T-helper 1 cell (primary cell): ENCODE results near the gene FGF14.
"Not testable (repeated sequence)": the region's sequence is repeated elsewhere in the genome, so short reads cannot be mapped to it uniquely, and the experiment has no call there.

Experiments used
- DNase-seq, 5 donors: peaks; one replicate each; pipeline ENCODE4 v3.0.0-alpha.2; 2012 to 2020

Gene FGF14

GRCh38 chr13:101915331-101915730 lies 486.5 kb downstream of the FGF14 start:
- DNase-seq = no peak

- no peak for DNase-seq
Measured at GRCh38 chr13:101911752-101912151, 490.1 kb downstream of the FGF14 start.

- no peak for DNase-seq
Measured at GRCh38 chr13:101903890-101904289, 498.0 kb downstream of the FGF14 start.

GRCh38 chr13:101898676-101899075 lies 503.2 kb downstream of the FGF14 start:
- no peak for DNase-seq

GRCh38 chr13:101896541-101896940 lies 505.3 kb downstream of the FGF14 start:
- DNase-seq = no peak

- DNase-seq = no peak
Measured at GRCh38 chr13:101893021-101893420, 508.8 kb downstream of the FGF14 start.

GRCh38 chr13:101892296-101892695 lies 509.6 kb downstream of the FGF14 start:
- no peak for DNase-seq

GRCh38 chr13:101881593-101881992 lies 520.3 kb downstream of the FGF14 start:
- DNase-seq = no peak

- no peak for DNase-seq
Measured at GRCh38 chr13:101880581-101880980, 521.3 kb downstream of the FGF14 start.

- DNase-seq = no peak
Measured at GRCh38 chr13:101876951-101877350, 524.9 kb downstream of the FGF14 start.

GRCh38 chr13:101875717-101876393 lies 526.0 kb downstream of the FGF14 start:
- DNase-seq = no peak

- DNase-seq = no peak
Measured at GRCh38 chr13:101875091-101875490, 526.8 kb downstream of the FGF14 start.

- no peak for DNase-seq
Measured at GRCh38 chr13:101869553-101869952, 532.3 kb downstream of the FGF14 start.

GRCh38 chr13:101868585-101869469 lies 533.0 kb downstream of the FGF14 start:
- DNase-seq = no peak

- no peak for DNase-seq
Measured at GRCh38 chr13:101866889-101867581, 534.8 kb downstream of the FGF14 start.

GRCh38 chr13:101858860-101859259 lies 543.0 kb downstream of the FGF14 start:
- no peak for DNase-seq

- no peak for DNase-seq
Measured at GRCh38 chr13:101846701-101847100, 555.1 kb downstream of the FGF14 start.

- no peak for DNase-seq
Measured at GRCh38 chr13:101846249-101846648, 555.6 kb downstream of the FGF14 start.

- no peak for DNase-seq
Measured at GRCh38 chr13:101845245-101846020, 556.4 kb downstream of the FGF14 start.

- no peak for DNase-seq
Measured at GRCh38 chr13:101841698-101842097, 560.1 kb downstream of the FGF14 start.

- no peak for DNase-seq
Measured at GRCh38 chr13:101838323-101838722, 563.5 kb downstream of the FGF14 start.

GRCh38 chr13:101837778-101838177 lies 564.1 kb downstream of the FGF14 start:
- DNase-seq = not testable (repeated sequence)

- DNase-seq = no peak
Measured at GRCh38 chr13:101837288-101837687, 564.6 kb downstream of the FGF14 start.
